Measurements from ENCODE around the gene APOM. TPM values are rescaled to one million over a fixed set of nuclear protein-coding genes. Genes with fewer than 3 reads are reported as not detected.

The APOM gene
- total RNA-seq, 1 experiment from 2014 or later = 2.5 TPM

DNA sequence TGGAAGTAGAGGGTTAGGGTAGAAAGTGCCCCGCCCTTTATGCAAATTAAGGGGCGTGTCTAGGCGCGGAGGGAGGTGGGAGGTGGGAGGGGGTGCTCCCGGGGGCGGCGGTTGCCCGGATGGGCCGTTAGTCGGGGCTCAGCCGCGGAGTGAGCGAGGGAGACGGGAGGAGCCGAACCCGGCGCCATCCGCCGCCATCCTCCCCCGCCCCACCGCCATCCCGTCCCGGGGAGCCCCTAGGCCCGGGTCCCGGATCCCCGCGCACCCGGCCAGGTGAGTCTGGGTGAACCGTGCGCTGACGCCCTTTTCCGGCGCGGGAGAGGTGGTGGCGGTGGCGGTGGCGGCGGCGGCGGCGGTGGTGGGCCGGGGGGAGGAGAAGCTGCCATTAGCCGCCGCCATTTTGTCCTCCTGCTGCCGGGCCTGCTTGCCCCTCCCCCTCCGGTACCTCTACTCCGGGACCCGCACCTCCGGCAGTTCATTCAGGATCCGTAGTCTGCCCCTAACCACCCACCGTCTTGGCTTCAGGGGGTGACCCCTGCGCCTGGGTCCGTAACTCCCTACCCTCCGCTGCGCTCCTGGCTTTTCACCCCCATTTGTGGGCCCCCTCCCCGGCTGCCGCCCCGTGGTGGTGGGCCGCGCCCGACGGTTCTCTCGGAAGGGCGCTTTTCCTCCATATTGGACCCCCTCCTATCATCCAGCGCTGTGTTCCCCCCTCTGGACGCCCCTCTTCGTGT lies 34.9 kb upstream of the APOM start, which contains the start of gene PRRC2A:
PRRC2A (plus strand) TSS at position 130 of the 734 bp plus-strand sequence. CDS start 2,075 bp downstream, outside the sequence.
- BruUV-seq (replicated peaks) = no TSS peak
- H3K9me3 ChIP-seq (ENCODE audit: low read depth, low read length, poor library complexity, severe bottlenecking) = no peaks in the 10 kb centered on the region
- H3K4me3 ChIP-seq (ENCODE audit: low read depth, low read length, poor library complexity, severe bottlenecking) = peak within 1 kb of the TSS; percentile 76
- peaks cover 43% of the 10 kb centered on the region for H3K36me3 ChIP-seq (ENCODE audit: insufficient read depth, low read length, poor library complexity, severe bottlenecking)
- intact Hi-C loops (cut with micrococcal nuclease; ENCODE audit: unreplicated experiment) = loop anchor here (5.0 kb wide), 1 partner anchor 42 kb away; the partner anchor contains the start of genes C6orf47 and GPANK1
- POLR2A ChIA-PET (ENCODE audit: low non-redundant PET) = interaction anchor here (0.6 kb wide), 1 partner anchor 86 kb away, joined by 3 read pairs; no protein-coding TSS in a partner anchor
- peak within 1 kb of the TSS; percentile 99 for H3K27ac ChIP-seq (ENCODE audit: low read depth, low read length, poor library complexity, severe bottlenecking)
- DNase-seq (ENCODE audit: low spot score) = peak; percentile 87
- H3K4me1 ChIP-seq (ENCODE audit: insufficient read depth, low read length, poor library complexity, severe bottlenecking) = peaks cover 12% of the 10 kb centered on the region
- H3K27me3 ChIP-seq (replicated peaks; ENCODE audit: insufficient read depth, low read depth, low read length, poor library complexity) = no peaks in the 10 kb centered on the region
- CTCF ChIA-PET = interaction anchor here (0.7 kb wide), 1 partner anchor 42 kb away, joined by 7 read pairs; no protein-coding TSS in a partner anchor
- TF ChIP-seq CTCF (conservative IDR thresholded peaks at IDR 0.05; ENCODE audit: low read depth, low read length) (no peak), EZH2 (IDR thresholded peaks at IDR 0.05; ENCODE audit: borderline replicate concordance, low read depth, low read length, poor library complexity, severe bottlenecking) (no peak)

GRCh38 chr6:31621320-31621939 lies 34.3 kb upstream of the APOM start:
- H3K4me3 ChIP-seq (ENCODE audit: low read depth, low read length, poor library complexity, severe bottlenecking) = peak overlapping the region; percentile 76
- peaks cover 50% of the 10 kb centered on the region for H3K36me3 ChIP-seq (ENCODE audit: insufficient read depth, low read length, poor library complexity, severe bottlenecking)
- BruUV-seq (replicated peaks) = TSS peak; percentile 68
- ChIA-PET CTCF (no interaction called here), POLR2A (ENCODE audit: low non-redundant PET) (no interaction called here)
- peaks cover 11% of the 10 kb centered on the region for H3K4me1 ChIP-seq (ENCODE audit: insufficient read depth, low read length, poor library complexity, severe bottlenecking)
- intact Hi-C loops (cut with micrococcal nuclease; ENCODE audit: unreplicated experiment) = loop anchor here (5.0 kb wide), 1 partner anchor 41 kb away; the partner anchor contains the start of genes C6orf47 and GPANK1
- no peaks in the 10 kb centered on the region for H3K27me3 ChIP-seq (replicated peaks; ENCODE audit: insufficient read depth, low read depth, low read length, poor library complexity)
- TF ChIP-seq EZH2 (IDR thresholded peaks at IDR 0.05; ENCODE audit: borderline replicate concordance, low read depth, low read length, poor library complexity, severe bottlenecking) (no peak), CTCF (conservative IDR thresholded peaks at IDR 0.05; ENCODE audit: low read depth, low read length) (no peak)
- no peak for DNase-seq (ENCODE audit: low spot score)
- H3K9me3 ChIP-seq (ENCODE audit: low read depth, low read length, poor library complexity, severe bottlenecking) = no peaks in the 10 kb centered on the region
- peak overlapping the region; percentile 99 for H3K27ac ChIP-seq (ENCODE audit: low read depth, low read length, poor library complexity, severe bottlenecking)

- peak overlapping the region; percentile 99 for H3K27ac ChIP-seq (ENCODE audit: low read depth, low read length, poor library complexity, severe bottlenecking)
- DNase-seq (ENCODE audit: low spot score) = no peak
- intact Hi-C loops (cut with micrococcal nuclease; ENCODE audit: unreplicated experiment) = loop anchor here (5.0 kb wide), 1 partner anchor 40 kb away; the partner anchor contains the start of genes C6orf47 and GPANK1
- no peaks in the 10 kb centered on the region for H3K9me3 ChIP-seq (ENCODE audit: low read depth, low read length, poor library complexity, severe bottlenecking)
- BruUV-seq (replicated peaks) = no TSS peak
- ChIA-PET CTCF (no interaction called here), POLR2A (ENCODE audit: low non-redundant PET) (no interaction called here)
- no peaks in the 10 kb centered on the region for H3K27me3 ChIP-seq (replicated peaks; ENCODE audit: insufficient read depth, low read depth, low read length, poor library complexity)
- peaks cover 55% of the 10 kb centered on the region for H3K36me3 ChIP-seq (ENCODE audit: insufficient read depth, low read length, poor library complexity, severe bottlenecking)
- peak overlapping the region; percentile 76 for H3K4me3 ChIP-seq (ENCODE audit: low read depth, low read length, poor library complexity, severe bottlenecking)
- TF ChIP-seq EZH2 (IDR thresholded peaks at IDR 0.05; ENCODE audit: borderline replicate concordance, low read depth, low read length, poor library complexity, severe bottlenecking) = no peak
- no peak for TF ChIP-seq CTCF (conservative IDR thresholded peaks at IDR 0.05; ENCODE audit: low read depth, low read length)
- H3K4me1 ChIP-seq (ENCODE audit: insufficient read depth, low read length, poor library complexity, severe bottlenecking) = peaks cover 11% of the 10 kb centered on the region
These were observed 33.7 kb upstream of the APOM start for GRCh38 chr6:31621991-31622390.

Measured in A673 (cell line).